Measurements from ENCODE around the gene D2HGDH. TPM values are rescaled to one million over a fixed set of nuclear protein-coding genes. Genes with fewer than 3 reads are reported as not detected.

Gene D2HGDH
- total RNA-seq, 1 experiment from 2014 or later = 46.3 TPM

GRCh38 chr2:241768850-241769249 is 34.4 kb downstream of the D2HGDH start:
- TF ChIP-seq TCF7L2 (IDR thresholded peaks at IDR 0.05; ENCODE audit: borderline replicate concordance, extremely low read depth, insufficient read depth, insufficient read length) (no peak), POLR2AphosphoS5 (IDR thresholded peaks at IDR 0.05; ENCODE audit: low read depth, low read length) (no peak), JUND (IDR thresholded peaks at IDR 0.05) (no peak), SRF (IDR thresholded peaks at IDR 0.05; ENCODE audit: low read depth) (no peak)
- TF ChIP-seq, protein P1, sequence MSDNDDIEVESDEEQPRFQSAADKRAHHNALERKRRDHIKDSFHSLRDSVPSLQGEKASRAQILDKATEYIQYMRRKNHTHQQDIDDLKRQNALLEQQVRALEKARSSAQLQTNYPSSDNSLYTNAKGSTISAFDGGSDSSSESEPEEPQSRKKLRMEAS (IDR thresholded peaks at IDR 0.05) = no peak
- TF ChIP-seq, protein P2, sequence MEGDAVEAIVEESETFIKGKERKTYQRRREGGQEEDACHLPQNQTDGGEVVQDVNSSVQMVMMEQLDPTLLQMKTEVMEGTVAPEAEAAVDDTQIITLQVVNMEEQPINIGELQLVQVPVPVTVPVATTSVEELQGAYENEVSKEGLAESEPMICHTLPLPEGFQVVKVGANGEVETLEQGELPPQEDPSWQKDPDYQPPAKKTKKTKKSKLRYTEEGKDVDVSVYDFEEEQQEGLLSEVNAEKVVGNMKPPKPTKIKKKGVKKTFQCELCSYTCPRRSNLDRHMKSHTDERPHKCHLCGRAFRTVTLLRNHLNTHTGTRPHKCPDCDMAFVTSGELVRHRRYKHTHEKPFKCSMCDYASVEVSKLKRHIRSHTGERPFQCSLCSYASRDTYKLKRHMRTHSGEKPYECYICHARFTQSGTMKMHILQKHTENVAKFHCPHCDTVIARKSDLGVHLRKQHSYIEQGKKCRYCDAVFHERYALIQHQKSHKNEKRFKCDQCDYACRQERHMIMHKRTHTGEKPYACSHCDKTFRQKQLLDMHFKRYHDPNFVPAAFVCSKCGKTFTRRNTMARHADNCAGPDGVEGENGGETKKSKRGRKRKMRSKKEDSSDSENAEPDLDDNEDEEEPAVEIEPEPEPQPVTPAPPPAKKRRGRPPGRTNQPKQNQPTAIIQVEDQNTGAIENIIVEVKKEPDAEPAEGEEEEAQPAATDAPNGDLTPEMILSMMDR (IDR thresholded peaks at IDR 0.05 in 2 of 3, conservative IDR thresholded peaks at IDR 0.05 in 1 of 3; ENCODE audit: borderline replicate concordance in 1 of 3, insufficient read depth in 1 of 3, low read depth in 2 of 3, low read length in 2 of 3) = no peak
- H3K27ac ChIP-seq (ENCODE audit: low read depth, low read length) = no peak overlapping the region
- H3K9me3 ChIP-seq (ENCODE audit: control insufficient read depth in 1 of 2, insufficient read depth in 1 of 2, low read depth in 1 of 2, low read length in 2 of 2) = no peaks in the 10 kb centered on the region
- ChIA-PET POLR2A (no interaction called here), RAD21 (ENCODE audit: low non-redundant PET in 1 of 2, low total read pairs in 2 of 2, uncharacterized antibody in 2 of 2, unreplicated experiment in 2 of 2) (no interaction called here), CTCF (no interaction called here)
- no peaks in the 10 kb centered on the region for H4K20me1 ChIP-seq (ENCODE audit: insufficient read depth)
- DNase-seq (ENCODE audit: low read depth, low spot score) = no peak
- no peaks in the 10 kb centered on the region for H3K36me3 ChIP-seq (ENCODE audit: control insufficient read depth in 1 of 2, insufficient read depth in 2 of 2, low read length in 2 of 2)
- intact Hi-C loops (cut with micrococcal nuclease) = no loop called here
- H2AFZ ChIP-seq (ENCODE audit: low read depth, low read length, poor library complexity, severe bottlenecking) = no peak overlapping the region
- no peaks in the 10 kb centered on the region for H3K79me2 ChIP-seq (ENCODE audit: insufficient read depth, low read length)
- no peak overlapping the region for H3K9ac ChIP-seq (ENCODE audit: low read length)
- no peak overlapping the region for H3K4me2 ChIP-seq (ENCODE audit: low read length)
- no peaks in the 10 kb centered on the region for H3K27me3 ChIP-seq (ENCODE audit: insufficient read depth, low read length)
- no peaks in the 10 kb centered on the region for H3K9me2 ChIP-seq (ENCODE audit: insufficient read depth)
- no peak for ATAC-seq
- peaks cover 0 to under 1% of the 10 kb centered on the region in 2 experiments; a peak in 3 of 4 replicates for H3K4me1 ChIP-seq (ENCODE audit: control insufficient read depth in 1 of 2, insufficient read depth in 2 of 2, low read length in 2 of 2)
- no peak overlapping the region for H3K4me3 ChIP-seq (replicated peaks in 1 of 2; ENCODE audit: low read depth in 1 of 2, low read length in 2 of 2)
- no TSS peak for BruUV-seq (replicated peaks)

DNA sequence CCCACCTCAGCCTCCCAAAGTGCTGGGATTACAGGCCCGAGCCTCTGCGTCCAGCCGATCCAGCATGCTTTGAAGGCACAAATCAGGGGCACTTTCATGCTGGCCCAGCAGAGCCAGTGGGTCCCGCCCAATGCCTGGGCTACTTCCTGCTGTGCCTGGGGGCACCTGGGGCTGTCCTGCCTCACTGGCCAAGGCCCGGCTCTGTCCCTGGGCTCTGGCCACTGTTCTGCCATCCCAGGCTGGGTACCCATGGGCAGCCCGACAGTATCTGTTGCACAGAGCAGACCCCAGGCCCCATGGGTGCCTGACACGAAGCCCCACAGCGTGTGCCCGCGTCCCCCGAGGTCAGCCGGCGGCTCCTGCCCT is 35.4 kb downstream of the D2HGDH start:
- TF ChIP-seq EZH2phosphoT487 (IDR thresholded peaks at IDR 0.05; ENCODE audit: borderline replicate concordance) (no peak), TCF7L2 (IDR thresholded peaks at IDR 0.05; ENCODE audit: borderline replicate concordance, extremely low read depth, insufficient read depth, insufficient read length) (no peak), POLR2AphosphoS5 (IDR thresholded peaks at IDR 0.05; ENCODE audit: low read depth, low read length) (no peak; the same call in 1 of the 2 replicates), ZNF274 (IDR thresholded peaks at IDR 0.05; ENCODE audit: low read depth, low read length) (no peak), POLR2A (IDR thresholded peaks at IDR 0.05; ENCODE audit: borderline replicate concordance, extremely low read depth, insufficient read depth, insufficient read length) (no peak)
- TF ChIP-seq, protein P1 (IDR thresholded peaks at IDR 0.05) = no peak
- no peaks in the 10 kb centered on the region for H3K79me2 ChIP-seq (ENCODE audit: insufficient read depth, low read length)
- H3K27ac ChIP-seq (ENCODE audit: low read depth, low read length) = no peak overlapping the region
- RAD21 ChIA-PET (ENCODE audit: low non-redundant PET in 1 of 2, low total read pairs in 2 of 2, uncharacterized antibody in 2 of 2, unreplicated experiment in 2 of 2) = no interaction called here
- BruUV-seq (replicated peaks) = no TSS peak
- H4K20me1 ChIP-seq (ENCODE audit: insufficient read depth) = no peaks in the 10 kb centered on the region
- DNase-seq (ENCODE audit: low read depth, low spot score) (no peak), ATAC-seq (no peak)
- H2AFZ ChIP-seq (ENCODE audit: low read depth, low read length, poor library complexity, severe bottlenecking) = no peak overlapping the region
- H3K9ac ChIP-seq (ENCODE audit: low read length) = no peak overlapping the region
- no peaks in the 10 kb centered on the region for H3K9me3 ChIP-seq (ENCODE audit: control insufficient read depth in 1 of 2, insufficient read depth in 1 of 2, low read depth in 1 of 2, low read length in 2 of 2)
- CTCF ChIA-PET = no interaction called here
- no peaks in the 10 kb centered on the region for H3K27me3 ChIP-seq (ENCODE audit: insufficient read depth, low read length)
- H3K4me3 ChIP-seq (replicated peaks in 1 of 2; ENCODE audit: low read depth in 1 of 2, low read length in 2 of 2) = no peak overlapping the region
- no peaks in the 10 kb centered on the region for H3K36me3 ChIP-seq (ENCODE audit: control insufficient read depth in 1 of 2, insufficient read depth in 2 of 2, low read length in 2 of 2)
- no peak overlapping the region for H3K4me2 ChIP-seq (ENCODE audit: low read length)
- POLR2A ChIA-PET = no interaction called here
- intact Hi-C loops (cut with micrococcal nuclease) = no loop called here
- H3K9me2 ChIP-seq (ENCODE audit: insufficient read depth) = no peaks in the 10 kb centered on the region
- H3K4me1 ChIP-seq (ENCODE audit: control insufficient read depth in 1 of 2, insufficient read depth in 2 of 2, low read length in 2 of 2) = peaks cover 5 to 10% of the 10 kb centered on the region in 2 experiments
